ENCODE measurements around the gene HUNK.

GRCh38 chr21:31931644-31932469, 59.0 kb downstream of the HUNK start:
- no peak for TF ChIP-seq CTCF (conservative IDR thresholded peaks at IDR 0.05)
- TF ChIP-seq EZH2 (IDR thresholded peaks at IDR 0.05; ENCODE audit: low read depth): no peak

Data from PC-9 (cell line).